Tongue (tissue), 2 donors: Measurements from ENCODE around the gene AP4S1. TPM values are rescaled to one million over a fixed set of nuclear protein-coding genes. Genes with fewer than 3 reads are reported as not detected.
"Not testable (repeated sequence)": the region's sequence is repeated elsewhere in the genome, so short reads cannot be mapped to it uniquely, and the experiment has no call there.

ENCODE experiments used
- DNase-seq: peaks from one replicate; pipeline ENCODE4 v3.0.0-alpha.2; 2015
- total RNA-seq: library from RNA; depleted of rRNA; stranded (reverse); fragments of >200 nt; gene quantifications from one replicate; pipeline ENCODE4 v1.2.3, GENCODE V29; 2014

Gene AP4S1
- total RNA-seq, 1 donor from 2014 or later = 18.6 TPM

DNA sequence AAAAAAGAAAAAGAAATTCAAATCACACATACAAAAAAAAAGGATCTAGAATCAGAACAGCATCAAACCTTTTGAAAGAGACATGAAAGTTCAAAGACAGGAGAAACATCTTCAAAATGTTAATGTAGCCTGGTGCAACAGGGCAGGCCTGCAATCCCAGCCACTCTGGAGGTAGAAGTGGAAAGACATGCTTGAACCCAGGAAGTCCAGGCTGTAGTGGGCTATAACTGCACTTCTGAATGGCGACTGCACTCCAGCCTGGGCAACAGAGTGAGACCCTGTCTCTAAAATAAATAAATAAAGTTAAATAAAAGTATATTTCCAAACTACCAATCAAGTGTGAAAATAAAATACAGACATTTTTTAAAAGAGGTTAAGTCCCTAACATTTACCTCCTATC, 18.7 kb upstream of the AP4S1 start:
- DNase-seq = no peak

- no peak for DNase-seq
Observed at GRCh38 chr14:31009836-31010574, 15.4 kb upstream of the AP4S1 start.

GRCh38 chr14:31010935-31011334, 14.5 kb upstream of the AP4S1 start:
- DNase-seq = no peak

- DNase-seq = no peak
Observed at GRCh38 chr14:31013841-31014240, 11.6 kb upstream of the AP4S1 start.

DNA sequence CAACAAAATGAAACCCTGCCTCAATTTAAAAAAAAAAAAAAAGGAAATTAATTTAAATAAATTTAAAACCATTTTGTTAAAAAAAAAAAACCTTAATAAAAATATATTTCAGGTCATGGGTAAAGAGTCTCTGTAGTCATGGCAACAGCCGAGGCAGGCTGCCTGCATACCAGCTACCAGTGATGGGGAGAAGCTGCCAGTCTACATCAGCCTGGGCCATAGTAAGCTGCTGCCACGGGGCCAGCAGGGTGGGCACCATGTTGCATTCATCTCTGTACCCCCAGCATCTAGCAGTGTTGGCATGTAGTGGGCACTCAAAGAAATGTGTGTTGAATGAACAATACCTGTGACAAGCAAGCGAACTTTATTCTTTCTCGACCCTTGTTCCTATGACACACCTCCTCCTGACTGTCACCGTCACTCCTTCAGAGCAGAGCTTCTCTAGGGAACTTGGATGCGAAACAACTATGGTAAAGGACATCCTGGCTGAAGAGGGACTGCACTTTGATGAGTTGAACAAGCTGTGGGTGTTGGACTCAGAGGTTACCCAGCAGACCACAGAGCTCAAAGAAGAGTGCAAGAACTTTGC, 7.3 kb upstream of the AP4S1 start:
- no peak for DNase-seq

GRCh38 chr14:31020834-31021575, 4.4 kb upstream of the AP4S1 start:
- no peak for DNase-seq

- no peak for DNase-seq
Observed at GRCh38 chr14:31021576-31021949, 3.9 kb upstream of the AP4S1 start.

DNA sequence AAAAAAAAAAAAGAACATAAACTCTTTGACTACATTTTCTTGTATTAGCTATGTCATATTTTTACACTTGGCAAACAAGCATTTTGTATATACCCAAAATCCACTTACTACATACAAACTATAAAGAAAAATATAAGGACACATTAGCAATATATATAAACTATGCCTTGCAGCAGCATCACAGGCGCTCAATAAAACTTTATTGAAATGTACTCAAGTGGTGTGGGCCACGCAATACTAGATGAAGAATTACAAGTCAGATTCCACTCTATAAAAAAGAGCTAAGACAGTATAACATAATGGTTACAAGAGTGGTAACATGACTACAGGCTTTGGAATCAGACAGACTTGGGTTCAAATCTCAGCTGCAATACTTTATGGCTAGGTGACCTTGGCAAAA, 3.1 kb upstream of the AP4S1 start:
- no peak for DNase-seq

GRCh38 chr14:31024010-31024480, 1.4 kb upstream of the AP4S1 start:
- no peak for DNase-seq

- no peak for DNase-seq
Observed at GRCh38 chr14:31024577-31025366, 677 bp upstream of the AP4S1 start.

DNA sequence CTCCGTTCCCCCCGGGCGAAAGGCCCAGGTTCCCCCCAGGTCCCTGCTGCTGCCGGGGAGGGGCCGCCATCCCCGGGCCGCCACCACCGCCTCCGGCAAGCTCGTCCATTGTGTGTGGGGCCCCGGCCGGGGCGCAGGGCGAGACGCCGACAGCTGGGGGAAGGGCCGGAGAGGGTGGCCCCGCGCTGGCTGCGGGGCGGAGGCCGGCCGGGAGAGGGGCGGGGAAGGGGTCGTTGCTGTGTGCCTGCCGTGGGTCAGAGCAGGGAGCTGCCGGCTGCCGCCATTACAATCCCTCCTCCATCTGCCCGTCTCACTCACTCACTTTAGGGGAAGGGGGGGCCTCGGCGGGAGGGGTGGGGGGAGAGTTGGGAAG, 614 bp downstream of the AP4S1 start, which contains the start of gene STRN3:
Gene STRN3 (minus strand): TSS at position 303 of the 373 bp plus-strand sequence. CDS start 194 bp downstream, at position 109.
- no peak for DNase-seq

- DNase-seq = peak; percentile 99
Observed at GRCh38 chr14:31026450-31027235, 1.2 kb downstream of the AP4S1 start.

DNA sequence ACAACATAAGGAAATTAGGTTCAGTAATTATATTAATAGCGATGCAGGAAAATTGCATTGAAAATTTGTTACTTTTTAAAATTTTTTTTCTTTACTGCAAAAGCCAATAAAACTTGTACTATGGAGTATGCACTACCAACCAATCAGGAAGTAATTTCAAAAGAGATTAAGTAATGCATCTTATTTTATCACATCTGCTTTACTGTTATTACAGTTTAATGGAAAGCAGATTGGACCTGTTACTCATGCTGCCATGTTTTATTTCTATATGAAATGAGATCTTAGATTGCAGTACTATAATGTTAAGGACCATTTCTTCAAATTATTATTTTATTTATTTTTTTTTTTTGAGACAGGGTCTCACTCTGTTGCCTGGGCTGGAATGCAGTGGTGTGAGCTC, 2.4 kb downstream of the AP4S1 start:
- no peak for DNase-seq

DNA sequence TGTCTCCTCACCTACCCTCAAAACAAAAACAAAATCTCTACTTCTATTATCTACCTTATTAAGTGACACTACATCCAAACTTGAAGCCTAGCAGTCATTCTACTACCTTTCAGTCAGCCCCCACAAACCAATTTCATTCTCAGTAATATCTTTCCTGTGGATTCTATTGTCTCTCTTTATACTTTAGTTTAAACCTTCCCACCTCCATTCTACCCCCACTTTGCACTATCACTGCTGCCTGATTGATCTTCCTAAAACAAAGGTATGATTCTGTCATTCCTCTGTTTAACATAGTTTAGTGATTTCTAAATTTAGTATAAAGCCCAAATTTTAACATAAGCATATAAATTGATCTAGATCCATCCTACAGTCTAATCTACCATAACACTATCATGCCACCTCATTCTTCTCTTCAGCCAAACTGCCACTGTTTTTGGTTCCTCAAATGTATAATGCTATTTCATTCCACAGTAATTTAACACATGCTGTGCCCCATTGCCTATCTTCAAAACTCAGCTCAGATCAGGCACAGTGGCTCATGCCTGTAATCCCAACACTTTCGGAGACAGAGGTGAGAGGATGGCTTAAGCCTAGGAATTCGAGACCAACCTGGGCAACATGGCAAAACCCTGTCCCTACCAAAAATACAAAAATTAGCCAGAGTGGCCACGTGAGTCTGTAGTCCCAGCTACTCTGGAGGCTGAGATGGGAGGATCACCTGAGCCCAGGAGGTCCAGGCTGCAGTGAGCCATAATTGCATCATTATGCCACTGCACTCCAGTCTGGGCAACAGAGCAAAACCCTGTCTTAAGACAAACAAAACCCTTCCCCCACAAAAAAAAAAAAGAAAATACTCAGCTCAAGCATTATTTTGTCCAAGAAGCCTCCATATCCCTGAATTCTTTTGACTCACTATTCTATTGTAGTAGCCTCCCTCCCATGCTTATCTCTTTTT, 3.8 kb downstream of the AP4S1 start:
- no peak for DNase-seq

- DNase-seq = no peak
Observed at GRCh38 chr14:31030469-31030868, 5.0 kb downstream of the AP4S1 start.

- DNase-seq = no peak
Observed at GRCh38 chr14:31036552-31036951, 11.1 kb downstream of the AP4S1 start.

GRCh38 chr14:31037709-31038221, 12.3 kb downstream of the AP4S1 start:
- no peak for DNase-seq

DNA sequence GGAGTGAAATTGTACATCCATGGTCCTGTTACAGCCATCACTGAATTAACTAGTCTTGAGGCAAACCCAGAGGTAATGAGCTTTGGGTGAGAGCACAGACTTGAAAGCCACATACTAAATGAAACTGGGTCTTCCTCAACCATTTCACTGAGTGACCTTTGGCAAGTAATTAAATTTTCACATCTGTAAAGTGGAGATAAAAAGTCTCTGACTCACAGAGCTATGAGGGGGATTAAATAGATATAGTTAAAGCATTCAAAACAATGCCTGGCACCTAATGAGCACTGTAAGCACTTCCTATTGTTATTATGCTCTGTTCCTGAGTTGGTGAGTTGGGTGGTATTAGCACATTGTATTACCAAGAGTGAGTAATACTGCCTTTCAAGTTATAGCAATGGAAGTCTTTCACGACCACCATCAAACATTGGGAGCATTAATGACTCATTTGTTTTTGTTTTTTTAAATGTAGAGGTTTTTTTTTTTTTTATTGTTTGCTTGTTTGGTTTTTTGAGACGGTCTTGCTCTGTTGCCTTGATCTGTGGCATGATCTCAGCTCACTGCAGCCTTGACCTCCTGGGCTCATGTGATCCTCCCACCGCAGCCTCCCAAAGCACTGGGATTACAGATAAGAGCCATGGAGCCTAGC, 13.2 kb downstream of the AP4S1 start:
- DNase-seq = no peak

DNA sequence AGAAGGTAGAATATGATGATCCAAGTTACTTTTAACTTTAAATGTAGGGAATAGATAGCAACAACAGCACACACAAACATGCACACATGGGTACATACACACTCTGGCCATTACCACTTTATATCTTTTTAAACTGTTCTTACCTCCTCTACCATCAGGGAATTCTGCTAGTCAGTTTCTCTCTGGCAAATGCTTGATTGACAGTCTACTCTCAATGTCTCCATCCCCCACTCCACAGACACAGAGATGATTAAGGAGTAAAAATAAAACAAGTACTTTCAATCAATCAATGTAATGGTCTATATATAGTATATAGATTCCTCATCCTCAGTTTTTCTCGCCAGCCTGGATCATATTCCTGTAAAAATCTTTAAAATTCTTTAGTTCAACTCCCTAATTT, 16.9 kb downstream of the AP4S1 start:
- no peak for DNase-seq

GRCh38 chr14:31042893-31043292, 17.4 kb downstream of the AP4S1 start:
- DNase-seq = not testable (repeated sequence)
